Astrocyte (in vitro differentiated cells and primary cell): ENCODE measurements around the gene SKIC2. TPM values are rescaled to one million over a fixed set of nuclear protein-coding genes. Genes with fewer than 3 reads are reported as not detected.
A peak's percentile ranks its signal among the peaks of the same experiment; 100 is the strongest.

ENCODE experiments used
- DNase-seq: peaks from one replicate; pipeline ENCODE4 v3.0.0-alpha.2; 2010; ENCODE audit warnings: low read depth
- FAIRE-seq: peaks from 2 replicates; lab custom pipeline; 2011; peaks lifted over from hg19 to GRCh38; lab: Jason Lieb, UNC
- H2AFZ ChIP-seq: 2 replicates; pipeline ENCODE4 v1.6.0; 2012; ENCODE audit warnings: low read depth, low read length, inconsistent platforms
- H3K27ac ChIP-seq: 2 replicates; pipeline ENCODE4 v1.5.1; 2011; ENCODE audit warnings: low read depth, low read length, inconsistent platforms
- H3K27me3 ChIP-seq: 2 replicates; pipeline ENCODE4 v1.6.0; 2011; ENCODE audit warnings: low read length, inconsistent platforms; ENCODE audit not compliant: insufficient read depth
- H3K36me3 ChIP-seq: 2 replicates; pipeline ENCODE4 v1.5.1; 2011; ENCODE audit warnings: low read length, inconsistent platforms; ENCODE audit not compliant: insufficient read depth
- H3K4me1 ChIP-seq: 2 replicates; pipeline ENCODE4 v1.5.1; 2011; ENCODE audit warnings: low read length, inconsistent platforms; ENCODE audit not compliant: insufficient read depth
- H3K4me2 ChIP-seq: 2 replicates; pipeline ENCODE4 v1.6.0; 2012; ENCODE audit warnings: low read length, inconsistent platforms
- H3K4me3 ChIP-seq: 2 replicates; pipeline ENCODE4 v1.5.1; 2011; ENCODE audit warnings: low read depth, mild to moderate bottlenecking, low read length, inconsistent platforms; ENCODE audit not compliant: insufficient read depth
- H3K79me2 ChIP-seq: 2 replicates; pipeline ENCODE4 v1.6.0; 2012; ENCODE audit warnings: mild to moderate bottlenecking, low read length, inconsistent platforms; ENCODE audit not compliant: insufficient read depth
- H3K9ac ChIP-seq: 2 replicates; pipeline ENCODE4 v1.6.0; 2012; ENCODE audit warnings: mild to moderate bottlenecking, low read length, inconsistent platforms
- H3K9me3 ChIP-seq: 2 replicates; pipeline ENCODE4 v1.5.1; 2012; ENCODE audit warnings: low read depth, mild to moderate bottlenecking, low read length, inconsistent platforms; ENCODE audit not compliant: insufficient read depth
- H4K20me1 ChIP-seq: 2 replicates; pipeline ENCODE4 v1.6.0; 2012; ENCODE audit warnings: low read length, inconsistent platforms; ENCODE audit not compliant: insufficient read depth
- H3K27ac Mint-ChIP-seq: one replicate; pipeline ENCODE4 v1.8.0; 2021; ENCODE audit warnings: mild to moderate bottlenecking, mixed read lengths; ENCODE audit not compliant: unreplicated experiment
- H3K27me3 Mint-ChIP-seq: one replicate; pipeline ENCODE4 v1.8.0; 2021; ENCODE audit warnings: low read depth, mixed read lengths; ENCODE audit not compliant: unreplicated experiment
- H3K36me3 Mint-ChIP-seq: one replicate; pipeline ENCODE4 v1.8.0; 2021; ENCODE audit warnings: low read depth, mixed read lengths; ENCODE audit not compliant: unreplicated experiment
- H3K4me1 Mint-ChIP-seq: one replicate; pipeline ENCODE4 v1.8.0; 2021; ENCODE audit warnings: low read depth, mixed read lengths; ENCODE audit not compliant: unreplicated experiment
- H3K4me3 Mint-ChIP-seq: one replicate; pipeline ENCODE4 v1.8.0; 2021; ENCODE audit warnings: mild to moderate bottlenecking, moderate library complexity, mixed read lengths; ENCODE audit not compliant: unreplicated experiment
- H3K9me3 Mint-ChIP-seq: one replicate; pipeline ENCODE4 v1.8.0; 2021; ENCODE audit warnings: mild to moderate bottlenecking, mixed read lengths; ENCODE audit not compliant: unreplicated experiment
- CTCF ChIP-seq: IDR thresholded peaks from 2 replicates; pipeline ENCODE4 v1.5.1; 2011; ENCODE audit warnings: low read depth, mild to moderate bottlenecking, inconsistent platforms, low read length, moderate library complexity; ENCODE audit not compliant: insufficient read depth
- EZH2 ChIP-seq: IDR thresholded peaks from 2 replicates; pipeline ENCODE4 v1.6.1; 2012; ENCODE audit warnings: mild to moderate bottlenecking, low read length, inconsistent platforms; ENCODE audit not compliant: insufficient read depth
- total RNA-seq: library from RNA; stranded (reverse); gene quantifications from 2 replicates; pipeline ENCODE4 v1.2.1, GENCODE V29; 2021

SKIC2 gene
- total RNA-seq, 1 donor from 2014 or later = 79.1 TPM

DNA sequence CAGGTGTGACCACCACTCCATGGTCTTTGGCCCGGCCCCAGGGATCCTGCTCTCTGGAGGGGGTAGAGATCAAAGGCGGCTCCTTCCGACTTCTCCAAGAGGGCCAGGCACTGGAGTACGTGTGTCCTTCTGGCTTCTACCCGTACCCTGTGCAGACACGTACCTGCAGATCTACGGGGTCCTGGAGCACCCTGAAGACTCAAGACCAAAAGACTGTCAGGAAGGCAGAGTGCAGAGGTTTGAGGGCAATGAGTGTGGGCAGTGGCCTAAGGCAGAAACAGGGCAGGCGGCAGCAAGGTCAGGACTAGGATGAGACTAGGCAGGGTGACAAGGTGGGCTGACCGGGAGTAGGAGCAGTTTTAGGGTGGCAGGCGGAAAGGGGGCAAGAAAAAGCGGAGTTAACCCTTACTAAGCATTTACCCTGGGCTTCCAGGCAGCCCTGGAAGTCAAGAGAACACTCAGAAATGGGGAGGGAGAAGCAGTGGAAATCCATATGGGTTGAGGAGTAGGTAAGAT lies 12.5 kb upstream of the SKIC2 start:
- Histone ChIP-seq H2AFZ (no peak overlapping the region), H3K4me2 (peak overlapping the region; percentile 78)
- FAIRE-seq = no peak

DNA sequence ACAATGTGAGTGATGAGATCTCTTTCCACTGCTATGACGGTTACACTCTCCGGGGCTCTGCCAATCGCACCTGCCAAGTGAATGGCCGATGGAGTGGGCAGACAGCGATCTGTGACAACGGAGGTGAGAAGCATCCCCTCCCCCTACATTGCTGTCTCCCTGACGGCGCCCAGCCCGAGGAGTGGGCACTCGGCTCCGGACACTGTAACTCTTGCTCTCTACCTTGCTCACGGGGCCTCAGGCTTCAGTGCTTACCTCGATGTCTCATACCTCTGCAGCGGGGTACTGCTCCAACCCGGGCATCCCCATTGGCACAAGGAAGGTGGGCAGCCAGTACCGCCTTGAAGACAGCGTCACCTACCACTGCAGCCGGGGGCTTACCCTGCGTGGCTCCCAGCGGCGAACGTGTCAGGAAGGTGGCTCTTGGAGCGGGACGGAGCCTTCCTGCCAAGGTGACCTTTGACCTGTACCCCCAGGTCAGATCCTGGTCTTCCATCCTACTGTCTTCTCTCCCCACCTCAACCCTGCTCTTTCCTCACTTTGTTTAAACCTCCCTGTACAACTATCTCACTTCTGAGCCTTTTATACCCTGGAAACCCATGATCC lies 11.8 kb upstream of the SKIC2 start:
- H3K36me3 ChIP-seq = peaks cover 9% of the 10 kb centered on the region
- peaks cover 11% of the 10 kb centered on the region for H3K4me1 Mint-ChIP-seq
- peaks cover 53% of the 10 kb centered on the region for H3K27me3 Mint-ChIP-seq
- no peaks in the 10 kb centered on the region for H3K79me2 ChIP-seq
- H3K27me3 ChIP-seq = peaks cover 11% of the 10 kb centered on the region
- no peak overlapping the region for H3K4me3 ChIP-seq
- H3K4me1 ChIP-seq = peaks cover 7% of the 10 kb centered on the region
- no peak for TF ChIP-seq EZH2
- no peak for TF ChIP-seq CTCF
- peak overlapping the region; percentile 27 for H3K4me3 Mint-ChIP-seq
- no peak overlapping the region for H3K4me2 ChIP-seq
- no peak overlapping the region for H3K9ac ChIP-seq
- H3K27ac Mint-ChIP-seq = no peak overlapping the region
- DNase-seq = no peak
- H3K36me3 Mint-ChIP-seq = peaks cover 10% of the 10 kb centered on the region
- H4K20me1 ChIP-seq = no peaks in the 10 kb centered on the region
- H3K27ac ChIP-seq = no peak overlapping the region
- H3K9me3 ChIP-seq = no peaks in the 10 kb centered on the region
- H2AFZ ChIP-seq = no peak overlapping the region
- H3K9me3 Mint-ChIP-seq = no peaks in the 10 kb centered on the region
- no peak for FAIRE-seq

More for the DNA sequence above, 12.5 kb upstream of the SKIC2 start:
- H3K36me3 Mint-ChIP-seq = peaks cover 10% of the 10 kb centered on the region
- peaks cover 11% of the 10 kb centered on the region for H3K4me1 Mint-ChIP-seq
- H3K9me3 Mint-ChIP-seq = no peaks in the 10 kb centered on the region
- peaks cover 7% of the 10 kb centered on the region for H3K4me1 ChIP-seq
- H3K4me3 ChIP-seq = no peak overlapping the region
- no peak overlapping the region for H3K27ac Mint-ChIP-seq
- H3K79me2 ChIP-seq = no peaks in the 10 kb centered on the region
- H3K27ac ChIP-seq = no peak overlapping the region
- no peak overlapping the region for H3K9ac ChIP-seq
- H3K9me3 ChIP-seq = no peaks in the 10 kb centered on the region
- H3K27me3 Mint-ChIP-seq = peaks cover 55% of the 10 kb centered on the region
- H3K36me3 ChIP-seq = peaks cover 5% of the 10 kb centered on the region
- H3K27me3 ChIP-seq = peaks cover 11% of the 10 kb centered on the region
- TF ChIP-seq EZH2 (no peak), CTCF (no peak)
- DNase-seq = no peak
- H3K4me3 Mint-ChIP-seq = peak overlapping the region; percentile 54
- H4K20me1 ChIP-seq = no peaks in the 10 kb centered on the region

- TF ChIP-seq EZH2 = no peak
- no peak for TF ChIP-seq CTCF
- DNase-seq (no peak), FAIRE-seq (no peak)
- no peaks in the 10 kb centered on the region for H3K9me3 ChIP-seq
- H3K9me3 Mint-ChIP-seq = no peaks in the 10 kb centered on the region
- no peaks in the 10 kb centered on the region for H3K79me2 ChIP-seq
- peaks cover 13% of the 10 kb centered on the region for H3K36me3 Mint-ChIP-seq
- no peak overlapping the region for H3K4me3 Mint-ChIP-seq
- no peak overlapping the region for H3K4me3 ChIP-seq
- no peak overlapping the region for H2AFZ ChIP-seq
- H4K20me1 ChIP-seq = no peaks in the 10 kb centered on the region
- no peak overlapping the region for H3K9ac ChIP-seq
- H3K27me3 Mint-ChIP-seq = peaks cover 46% of the 10 kb centered on the region
- no peak overlapping the region for H3K27ac Mint-ChIP-seq
- H3K27me3 ChIP-seq = peaks cover 5% of the 10 kb centered on the region
- peaks cover 11% of the 10 kb centered on the region for H3K4me1 Mint-ChIP-seq
- H3K4me1 ChIP-seq = peaks cover 7% of the 10 kb centered on the region
- H3K27ac ChIP-seq = no peak overlapping the region
- no peak overlapping the region for H3K4me2 ChIP-seq
- H3K36me3 ChIP-seq = peaks cover 10% of the 10 kb centered on the region
Observed at GRCh38 chr6:31947864-31948263, 11.1 kb upstream of the SKIC2 start.
